Retinal pigment epithelial cell (primary cell): ENCODE measurements around the gene CD34.
A peak's percentile ranks its signal among the peaks of the same experiment; 100 is the strongest.

ENCODE experiments used
- DNase-seq: peaks from one replicate; pipeline ENCODE4 v3.0.0-alpha.2; 2010; ENCODE audit warnings: low read depth
- H3K4me3 ChIP-seq: 2 replicates; pipeline ENCODE4 v1.5.1; 2011; ENCODE audit warnings: mild to moderate bottlenecking, low read length, control low read depth, moderate library complexity
- TF ChIP-seq, protein P1 (sequence below): conservative IDR thresholded peaks from 2 replicates; pipeline ENCODE4 v1.5.1; 2011; ENCODE audit warnings: low read depth, low read length, control low read depth, inconsistent platforms

The CD34 gene

DNA sequence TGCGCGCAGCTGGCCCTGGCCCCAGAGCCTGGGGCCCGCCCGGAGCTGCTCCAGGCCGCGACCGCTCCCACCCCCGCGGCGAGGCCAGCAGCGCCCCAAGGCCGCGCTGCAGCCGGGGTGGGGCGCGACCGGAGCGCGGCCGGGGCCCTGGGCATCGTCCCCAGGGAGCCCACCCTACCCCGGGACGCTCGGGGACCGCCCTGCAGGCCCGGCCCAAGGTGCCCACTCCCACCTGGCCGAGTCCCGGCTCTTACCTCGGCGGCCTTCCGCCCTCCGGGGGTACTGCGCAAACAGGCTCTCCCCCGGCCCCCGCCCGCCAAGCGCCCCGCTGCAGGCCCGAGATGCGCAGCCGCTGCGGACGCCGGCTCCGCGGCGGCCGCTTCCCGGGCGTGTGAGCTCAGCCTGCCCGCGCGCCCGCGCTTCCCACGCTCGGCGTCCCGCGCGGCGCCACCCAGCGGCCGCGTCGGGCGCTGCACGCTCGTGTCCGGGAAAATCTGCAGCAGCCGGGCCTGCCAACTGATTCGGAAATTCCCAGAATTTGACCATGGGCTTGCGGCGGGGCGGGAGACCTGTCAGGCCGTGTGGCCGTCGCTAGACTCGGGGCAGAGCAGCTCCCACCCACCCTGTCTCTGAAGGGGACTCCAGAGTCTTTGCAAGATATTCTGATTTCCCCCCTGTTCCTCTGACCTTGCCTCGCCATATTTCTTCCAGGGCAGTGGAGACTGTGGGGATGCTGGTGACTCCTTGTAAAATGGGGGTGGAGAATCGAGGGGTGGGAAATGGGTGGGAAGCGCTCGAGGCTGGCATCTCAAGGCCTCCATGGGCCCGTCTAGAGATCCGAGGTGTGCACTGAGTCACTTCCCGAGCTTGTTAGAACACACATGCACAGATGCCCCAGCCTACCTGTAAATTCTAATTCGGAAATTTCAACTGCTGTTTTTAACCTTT, 41.9 kb downstream of the CD34 start:
- H3K4me3 ChIP-seq, result peak overlapping the region; percentile 55
- DNase-seq, result peak; percentile 12
- TF ChIP-seq, protein P1, sequence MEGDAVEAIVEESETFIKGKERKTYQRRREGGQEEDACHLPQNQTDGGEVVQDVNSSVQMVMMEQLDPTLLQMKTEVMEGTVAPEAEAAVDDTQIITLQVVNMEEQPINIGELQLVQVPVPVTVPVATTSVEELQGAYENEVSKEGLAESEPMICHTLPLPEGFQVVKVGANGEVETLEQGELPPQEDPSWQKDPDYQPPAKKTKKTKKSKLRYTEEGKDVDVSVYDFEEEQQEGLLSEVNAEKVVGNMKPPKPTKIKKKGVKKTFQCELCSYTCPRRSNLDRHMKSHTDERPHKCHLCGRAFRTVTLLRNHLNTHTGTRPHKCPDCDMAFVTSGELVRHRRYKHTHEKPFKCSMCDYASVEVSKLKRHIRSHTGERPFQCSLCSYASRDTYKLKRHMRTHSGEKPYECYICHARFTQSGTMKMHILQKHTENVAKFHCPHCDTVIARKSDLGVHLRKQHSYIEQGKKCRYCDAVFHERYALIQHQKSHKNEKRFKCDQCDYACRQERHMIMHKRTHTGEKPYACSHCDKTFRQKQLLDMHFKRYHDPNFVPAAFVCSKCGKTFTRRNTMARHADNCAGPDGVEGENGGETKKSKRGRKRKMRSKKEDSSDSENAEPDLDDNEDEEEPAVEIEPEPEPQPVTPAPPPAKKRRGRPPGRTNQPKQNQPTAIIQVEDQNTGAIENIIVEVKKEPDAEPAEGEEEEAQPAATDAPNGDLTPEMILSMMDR, result peak; percentile 64

DNA sequence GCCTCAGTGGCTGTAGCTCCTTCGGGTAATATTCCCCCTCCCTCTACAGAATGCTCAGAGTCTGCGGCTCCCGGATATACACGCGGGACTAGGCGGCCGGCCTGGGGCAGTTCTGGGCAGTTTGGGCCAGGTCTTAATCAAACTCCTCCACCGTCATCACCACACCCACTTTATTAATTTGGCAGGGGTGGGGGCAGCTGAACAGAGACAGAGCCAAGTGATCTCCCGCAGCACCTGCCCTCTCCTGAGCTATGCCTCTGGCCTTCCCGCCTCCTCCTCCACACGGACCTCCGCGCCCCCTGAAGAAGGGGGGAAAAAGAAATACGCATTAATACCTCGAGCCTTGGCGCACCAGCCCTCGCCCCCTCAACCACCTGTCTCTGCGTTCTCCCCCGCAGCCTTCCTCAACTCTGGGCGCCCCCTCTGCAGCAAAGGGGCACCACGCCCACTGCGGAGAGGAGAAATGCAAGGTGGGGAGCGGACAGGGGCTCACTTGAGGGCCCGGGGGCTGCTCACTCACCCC, 42.6 kb downstream of the CD34 start:
- peak overlapping the region; percentile 55 for H3K4me3 ChIP-seq
- DNase-seq, result no peak
- TF ChIP-seq, protein P1, result no peak

DNA sequence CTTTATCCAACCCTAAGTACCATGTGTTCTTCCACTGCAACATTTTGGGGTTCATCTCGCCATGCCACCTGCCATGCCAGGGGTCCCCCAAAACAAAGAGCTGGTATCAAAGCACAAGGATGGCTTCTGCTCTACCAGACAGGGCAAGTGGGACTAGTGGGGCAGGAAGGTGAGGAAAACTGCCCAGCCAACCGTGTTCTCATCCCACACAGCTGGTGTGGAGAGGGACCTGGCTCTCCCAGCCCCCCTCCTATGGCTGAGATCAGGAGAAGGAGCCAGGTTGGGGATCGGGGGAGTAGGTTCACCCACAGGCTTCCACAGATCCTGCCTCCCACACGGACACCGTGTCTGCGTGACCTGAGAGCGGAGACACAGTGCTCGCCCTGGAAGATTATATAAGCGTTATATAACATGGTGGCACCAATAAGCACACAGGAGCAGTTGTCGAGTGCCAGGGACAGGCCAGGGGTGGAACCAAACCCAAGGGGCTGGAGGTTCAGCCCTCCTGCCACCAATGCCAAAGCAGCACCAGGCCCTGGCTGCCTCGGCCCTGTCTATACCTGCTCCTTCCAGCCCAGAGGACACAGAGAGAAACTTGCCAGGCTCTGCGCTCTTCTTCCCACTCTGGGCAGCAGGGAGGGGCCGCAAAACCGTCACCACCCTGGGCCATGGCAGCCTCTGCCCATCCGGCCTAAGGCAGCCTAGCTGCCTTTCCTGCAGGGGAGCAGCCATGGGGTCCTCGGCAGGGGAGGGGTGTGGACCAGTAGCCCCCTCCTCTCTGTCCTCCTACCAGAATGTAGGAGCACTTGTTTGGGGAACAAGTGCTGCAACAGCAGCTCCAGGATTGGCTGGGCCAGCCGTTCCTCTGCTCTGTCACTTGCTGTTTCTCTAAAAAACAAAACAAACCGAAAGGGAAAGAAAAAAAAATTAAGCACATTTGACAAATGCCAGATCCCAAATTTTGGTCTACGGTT, 43.5 kb downstream of the CD34 start:
- TF ChIP-seq, protein P1, result no peak
- H3K4me3 ChIP-seq, result no peak overlapping the region
- DNase-seq, result no peak

DNA sequence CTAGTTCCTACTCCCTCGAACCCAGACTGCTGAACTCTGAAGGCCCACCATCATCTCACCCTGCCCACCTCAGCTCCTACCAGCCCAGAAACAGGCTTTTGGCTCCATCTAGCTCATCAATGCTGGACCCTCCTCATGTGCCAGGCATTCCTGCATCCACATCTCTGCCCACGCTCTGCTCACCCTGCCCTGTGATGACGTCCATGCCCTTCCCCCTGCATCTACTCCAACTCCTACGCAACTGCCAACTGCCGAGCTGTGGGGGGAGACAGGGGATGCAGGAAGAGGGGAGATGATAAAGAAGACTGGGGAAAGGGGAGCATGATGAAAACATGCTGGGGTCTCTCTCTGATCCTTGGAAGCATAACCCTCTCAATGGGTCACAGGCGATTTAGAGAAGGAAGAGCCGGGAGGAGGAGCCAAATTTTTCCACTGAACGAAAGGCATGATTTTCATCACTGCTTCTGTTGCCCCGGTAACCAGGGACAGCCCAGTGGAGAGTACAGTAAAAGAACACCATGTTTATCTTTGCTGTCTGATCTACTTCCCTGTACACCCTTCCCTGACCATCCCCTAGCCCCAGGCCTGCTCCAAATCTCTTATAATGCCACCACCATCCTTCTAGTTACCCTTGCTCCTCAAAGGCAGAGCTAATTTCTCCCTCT, 44.3 kb downstream of the CD34 start:
- no peak for DNase-seq
- H3K4me3 ChIP-seq, result no peak overlapping the region
- TF ChIP-seq, protein P1, result no peak

DNA sequence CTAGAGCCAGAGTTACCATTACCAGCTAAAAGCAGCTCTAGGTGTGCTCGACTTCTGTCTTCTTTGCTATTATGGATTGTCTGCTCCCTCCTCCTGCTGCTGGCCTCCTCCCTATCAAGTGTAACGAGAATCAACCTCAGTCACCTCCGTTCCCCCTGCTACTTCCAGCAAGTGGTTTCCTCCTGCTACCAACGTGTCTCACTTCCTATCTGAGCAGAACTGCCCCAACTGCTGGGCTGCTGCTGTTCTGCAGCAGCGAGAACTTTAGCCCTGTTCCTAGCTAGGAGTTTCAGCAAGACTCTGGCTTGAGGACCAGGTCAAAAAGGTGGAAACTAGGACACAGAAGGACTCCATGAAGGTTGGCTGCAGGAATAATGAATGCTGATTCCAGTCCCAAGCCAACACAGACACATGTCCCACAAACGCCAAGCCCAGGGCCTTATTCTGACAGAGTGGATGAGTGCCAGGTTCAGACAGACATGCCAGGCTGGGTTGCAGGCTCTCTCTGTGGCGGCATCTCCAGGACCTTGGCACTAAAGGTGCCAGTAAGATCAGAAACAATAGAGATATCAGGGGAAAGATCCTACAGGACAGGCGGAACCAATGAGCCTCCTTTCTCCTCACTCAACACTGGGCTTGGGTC, 46.9 kb downstream of the CD34 start:
- TF ChIP-seq, protein P1, result no peak
- no peak overlapping the region for H3K4me3 ChIP-seq
- DNase-seq, result no peak

DNA sequence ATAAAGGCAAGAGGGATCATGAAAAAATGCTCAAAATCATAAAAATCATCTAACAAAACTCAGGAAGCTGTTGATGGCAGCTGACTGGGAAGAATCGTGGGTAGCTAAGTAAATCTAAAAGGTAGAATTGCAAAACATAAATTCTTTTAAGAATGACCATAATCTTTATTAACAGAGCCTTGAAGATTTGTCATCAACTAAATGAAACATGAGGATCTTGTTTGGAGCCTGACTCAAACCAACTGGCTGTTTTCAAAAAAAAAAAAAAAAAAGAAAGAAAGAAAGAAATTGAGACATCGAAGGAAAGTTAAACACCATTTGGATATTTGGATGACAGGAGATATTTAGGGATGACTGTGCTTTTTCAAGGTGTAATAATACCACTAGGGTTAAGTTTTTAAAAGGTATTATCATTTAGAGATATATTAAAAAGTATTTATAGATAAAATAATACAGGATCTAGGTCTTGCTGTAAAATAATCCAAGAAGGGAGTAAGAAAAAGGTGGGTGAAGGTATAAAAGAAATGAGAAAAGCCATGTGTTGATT, 48.6 kb downstream of the CD34 start:
- TF ChIP-seq, protein P1, result no peak
- DNase-seq, result no peak
- H3K4me3 ChIP-seq, result no peak overlapping the region
